Mucosa of rectum (tissue), 2 donors: ENCODE data around the gene SRCAP.

Experiments used
- H3K27ac ChIP-seq, 2 donors: one replicate each; pipeline ENCODE4 v1.7.0; 2013; ENCODE audit warnings: inconsistent platforms in 2 of 2, low read depth in 2 of 2, low read length in 2 of 2
- H3K27me3 ChIP-seq, 2 donors: one replicate each; pipeline ENCODE4 v1.7.0; 2013; ENCODE audit warnings: low read length in 2 of 2; ENCODE audit not compliant: control insufficient read depth in 2 of 2, insufficient read depth in 2 of 2
- H3K36me3 ChIP-seq, 2 donors: one replicate each; pipeline ENCODE4 v1.7.0; 2013; ENCODE audit warnings: low read length in 2 of 2; ENCODE audit not compliant: control insufficient read depth in 2 of 2, insufficient read depth in 2 of 2
- H3K4me1 ChIP-seq, 2 donors: one replicate each; pipeline ENCODE4 v1.7.0; 2013; ENCODE audit warnings: low read length in 2 of 2, mild to moderate bottlenecking in 1 of 2; ENCODE audit not compliant: control insufficient read depth in 2 of 2, insufficient read depth in 2 of 2
- H3K4me3 ChIP-seq, 2 donors: one replicate each; pipeline ENCODE4 v1.7.0; 2013; ENCODE audit warnings: low read length in 2 of 2
- H3K9ac ChIP-seq, 2 donors: one replicate each; pipeline ENCODE4 v1.7.0; 2013; ENCODE audit warnings: low read length in 2 of 2, low read depth in 1 of 2, mild to moderate bottlenecking in 1 of 2
- H3K9me3 ChIP-seq, 2 donors: one replicate each; pipeline ENCODE4 v1.7.0; 2013; ENCODE audit warnings: low read length in 2 of 2; ENCODE audit not compliant: control insufficient read depth in 2 of 2
- donor health status: healthy.
- donor health status: Normal muscosa, but diverticular disease.

SRCAP gene

DNA sequence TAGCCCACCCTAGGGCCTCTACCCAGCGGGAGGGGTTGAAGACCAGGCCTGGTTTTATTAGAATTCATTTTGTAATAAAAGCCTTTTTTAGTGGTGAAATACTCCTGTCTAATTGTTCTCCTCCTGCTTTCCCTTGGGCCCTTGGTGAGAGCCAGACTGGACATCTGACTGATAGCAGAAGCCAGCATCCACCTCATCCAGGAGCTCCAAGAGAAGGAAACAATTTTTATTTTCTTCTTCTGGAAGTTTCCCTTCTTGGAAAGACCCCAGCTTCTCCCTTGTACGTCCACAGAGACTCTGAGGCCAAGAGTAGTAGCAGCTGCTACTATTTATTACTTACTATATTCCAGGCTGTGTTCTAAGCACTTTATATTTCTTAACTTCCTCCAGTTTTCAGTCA lies 45.2 kb downstream of the SRCAP start:
- H3K36me3 ChIP-seq = peaks cover 11 to 12% of the 10 kb centered on the region in 2 donors
- H3K4me3 ChIP-seq = no peak overlapping the region
- no peak overlapping the region for H3K9ac ChIP-seq
- H3K27ac ChIP-seq = peak overlapping the region in 1 of 2 donors; percentile 65
- no peaks in the 10 kb centered on the region for H3K9me3 ChIP-seq
- H3K4me1 ChIP-seq = peaks cover 28 to 49% of the 10 kb centered on the region in 2 donors
- H3K27me3 ChIP-seq = no peaks in the 10 kb centered on the region

DNA sequence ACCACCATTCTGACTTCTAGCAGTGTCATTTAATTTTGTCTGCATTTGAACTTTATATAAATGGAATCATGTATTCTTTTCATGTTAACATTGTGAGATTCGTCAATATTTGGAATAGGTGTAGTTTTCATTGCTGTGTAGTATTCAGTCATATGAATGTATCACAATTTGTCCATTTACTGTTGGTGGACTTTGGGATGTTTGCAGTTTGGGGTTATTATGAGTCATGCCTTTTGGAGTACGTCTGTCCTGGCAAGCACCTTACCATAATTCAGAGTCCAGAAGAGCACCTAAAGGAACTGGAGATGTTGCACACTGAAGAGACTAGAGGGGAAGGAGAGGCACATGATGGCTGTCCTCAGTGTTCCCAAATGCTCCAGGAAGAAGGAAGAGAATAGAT lies 46.1 kb downstream of the SRCAP start:
- H3K4me1 ChIP-seq = peaks cover 25 to 41% of the 10 kb centered on the region in 2 donors
- H3K9me3 ChIP-seq = no peaks in the 10 kb centered on the region
- H3K4me3 ChIP-seq = no peak overlapping the region
- H3K27ac ChIP-seq = peak overlapping the region in 1 of 2 donors; percentile 18
- no peak overlapping the region for H3K9ac ChIP-seq
- H3K36me3 ChIP-seq = peaks cover 9 to 12% of the 10 kb centered on the region in 2 donors
- H3K27me3 ChIP-seq = no peaks in the 10 kb centered on the region

DNA sequence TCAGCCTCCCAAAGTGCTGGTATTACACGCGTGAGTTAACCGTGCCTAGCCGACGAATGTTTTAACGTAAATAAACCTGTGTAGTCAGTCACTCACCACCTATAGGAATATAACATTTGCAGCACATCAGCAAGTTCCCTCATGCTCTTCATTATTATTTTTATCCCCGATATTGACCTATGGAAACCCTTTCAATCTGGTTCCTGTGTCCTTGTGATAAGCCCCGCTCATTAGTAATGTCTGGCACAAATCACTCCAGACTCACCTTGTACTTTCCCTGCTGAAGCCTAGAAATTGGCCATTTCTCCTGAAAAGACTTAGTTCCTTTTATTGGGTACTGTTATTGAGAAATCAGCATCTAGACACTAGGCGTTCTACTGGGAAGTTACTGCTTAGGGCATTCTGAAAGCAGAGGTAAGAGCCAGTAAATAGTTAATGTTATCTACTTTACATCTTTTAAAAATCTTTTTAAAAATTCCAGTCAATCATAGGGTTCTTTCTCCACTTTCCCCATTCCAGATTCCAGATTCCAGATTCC lies 47.7 kb downstream of the SRCAP start:
- Histone ChIP-seq H3K36me3 (peaks cover 16 to 19% of the 10 kb centered on the region in 2 donors), H3K9ac (peak overlapping the region in 1 of 2 donors; percentile 16), H3K4me1 (peaks cover 16 to 27% of the 10 kb centered on the region in 2 donors), H3K4me3 (no peak overlapping the region), H3K27me3 (no peaks in the 10 kb centered on the region), H3K9me3 (no peaks in the 10 kb centered on the region), H3K27ac (peak overlapping the region; percentile 17 to 88)

DNA sequence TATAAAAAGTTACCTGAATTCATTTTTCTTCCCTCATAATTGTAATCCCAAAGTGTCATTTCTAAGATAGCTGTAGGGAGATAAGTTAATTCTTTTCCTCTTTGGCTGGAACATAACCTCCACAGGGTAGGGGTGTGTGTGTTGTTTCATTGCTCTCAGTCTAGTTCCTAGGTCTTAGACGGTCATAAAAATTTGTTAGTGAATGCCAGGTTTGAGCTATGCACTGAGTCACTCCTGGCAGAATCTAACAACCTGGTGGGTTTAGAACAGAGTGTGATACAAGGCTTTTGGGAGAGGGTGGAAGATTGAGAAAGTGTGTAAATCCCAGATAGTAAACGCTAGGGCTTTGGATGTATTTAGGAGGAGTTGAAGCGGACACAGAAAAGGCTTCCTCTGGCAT lies 48.4 kb downstream of the SRCAP start:
- Histone ChIP-seq H3K4me3 (peak overlapping the region; percentile 56 to 91), H3K9me3 (no peaks in the 10 kb centered on the region), H3K36me3 (peaks cover 12 to 20% of the 10 kb centered on the region in 2 donors), H3K9ac (peak overlapping the region; percentile 66 to 82), H3K27me3 (no peaks in the 10 kb centered on the region), H3K4me1 (peaks cover 16 to 20% of the 10 kb centered on the region in 2 donors), H3K27ac (peak overlapping the region; percentile 88)

DNA sequence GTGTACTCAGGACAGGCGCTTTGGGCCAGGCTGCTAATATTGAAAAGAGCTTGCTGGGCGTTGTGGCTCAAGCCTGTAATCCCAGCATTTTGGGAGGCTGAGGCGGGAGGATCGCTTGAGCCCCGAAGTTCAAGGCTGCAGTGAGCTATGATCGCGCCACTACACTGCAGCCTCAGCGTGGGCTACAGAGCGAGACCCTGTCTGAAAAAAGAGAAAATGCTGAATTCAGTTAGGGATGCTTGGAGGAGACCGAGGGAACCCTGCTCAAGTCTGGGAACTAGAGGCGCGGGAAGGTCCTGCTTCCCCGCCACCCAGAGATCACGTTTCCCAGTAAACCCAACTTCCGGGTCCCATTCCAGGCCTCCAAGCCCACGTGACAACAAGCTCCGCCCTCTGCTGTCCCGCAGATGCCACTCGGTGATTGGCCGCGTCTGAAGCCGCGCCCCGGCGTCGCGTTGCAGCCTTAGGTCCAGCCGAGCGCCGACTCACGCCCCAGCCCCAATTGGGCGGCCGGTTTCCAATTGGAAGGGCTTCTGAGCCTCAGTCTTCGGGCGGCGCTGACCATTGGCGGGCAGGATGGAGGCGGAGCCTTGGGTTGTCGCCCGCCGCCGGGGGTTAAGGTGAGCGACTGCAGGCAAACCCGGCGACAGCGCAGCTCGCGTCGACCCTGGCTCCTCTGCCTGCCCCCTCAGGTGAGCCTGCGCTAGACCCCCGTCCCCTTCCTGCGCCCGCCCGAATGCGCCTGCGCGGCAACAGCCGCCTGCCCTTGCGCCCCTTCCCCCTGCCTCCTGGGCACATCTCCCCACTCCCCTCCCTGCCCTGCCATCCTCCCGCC lies 49.0 kb downstream of the SRCAP start, which contains the start of gene PHKG2:
TSS of gene PHKG2 (plus strand) at position 627 of the 835 bp plus-strand sequence. CDS start 396 bp downstream, outside the sequence.
- H3K4me3 ChIP-seq = peak within 1 kb of the TSS; percentile 81 to 91
- peak within 1 kb of the TSS; percentile 66 to 82 for H3K9ac ChIP-seq
- H3K27ac ChIP-seq = peak within 1 kb of the TSS; percentile 88
- peaks cover 16 to 20% of the 10 kb centered on the region in 2 donors for H3K4me1 ChIP-seq
- H3K9me3 ChIP-seq = no peaks in the 10 kb centered on the region
- peaks cover 14 to 26% of the 10 kb centered on the region in 2 donors for H3K36me3 ChIP-seq
- no peaks in the 10 kb centered on the region for H3K27me3 ChIP-seq

DNA sequence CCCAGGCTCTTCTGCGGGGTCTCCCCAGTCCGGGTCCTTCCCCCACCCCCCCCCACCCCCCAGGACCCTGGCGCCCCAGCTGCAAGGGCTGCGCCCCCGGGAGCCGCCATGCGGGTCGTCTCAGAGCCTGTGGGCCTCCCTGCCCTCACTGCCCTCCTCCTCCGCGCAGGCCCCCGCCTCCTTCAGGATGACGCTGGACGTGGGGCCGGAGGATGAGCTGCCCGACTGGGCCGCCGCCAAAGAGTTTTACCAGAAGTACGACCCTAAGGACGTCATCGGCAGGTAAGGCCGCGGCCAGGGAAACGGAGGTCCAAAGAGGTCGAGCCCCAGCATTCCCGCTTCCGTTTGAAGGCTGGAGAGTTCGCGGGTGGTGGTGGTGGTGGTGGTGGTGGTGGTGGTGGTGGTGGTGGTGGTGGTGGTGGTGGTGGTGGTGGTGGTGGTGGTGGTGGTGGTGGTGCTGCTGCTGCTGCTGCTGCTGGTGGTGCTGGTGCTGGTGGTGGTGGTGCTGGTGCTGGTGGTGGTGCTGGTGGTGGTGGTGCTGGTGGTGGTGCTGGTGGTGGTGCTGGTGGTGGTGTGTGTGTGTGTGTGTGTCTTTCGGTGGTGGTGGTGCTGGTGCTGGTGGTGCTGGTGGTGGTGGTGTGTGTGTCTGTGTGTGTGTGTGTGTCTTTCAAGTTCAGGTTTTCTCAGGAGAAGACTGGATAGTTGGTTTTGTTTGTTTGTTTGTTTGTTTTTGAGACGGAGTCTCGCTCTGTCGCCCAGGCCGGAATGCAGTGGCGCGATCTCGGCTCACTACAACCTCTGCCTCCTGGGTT lies 49.9 kb downstream of the SRCAP start:
- peak overlapping the region; percentile 62 to 88 for H3K27ac ChIP-seq

DNA sequence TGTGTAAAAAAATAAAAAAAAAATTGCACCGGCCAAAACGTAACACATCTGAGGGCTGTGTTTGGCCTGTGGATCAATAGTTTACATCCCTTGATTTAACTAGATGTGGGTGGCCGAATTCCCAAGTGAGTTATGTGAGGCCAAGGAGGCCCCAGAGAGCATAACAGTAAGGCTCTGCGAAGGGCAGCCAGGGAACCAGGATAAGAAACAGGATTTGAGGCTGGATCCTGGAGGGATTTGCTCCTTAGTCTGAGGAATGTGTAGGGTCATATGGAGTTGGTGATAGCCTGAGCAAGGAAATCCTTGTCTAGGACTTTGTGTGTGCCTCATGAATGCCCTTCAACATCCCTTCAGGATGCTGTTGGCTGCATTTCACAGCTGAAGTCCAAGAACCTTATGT lies 51.2 kb downstream of the SRCAP start:
- Histone ChIP-seq H3K27ac (no peak overlapping the region), H3K9ac (no peak overlapping the region), H3K27me3 (no peaks in the 10 kb centered on the region), H3K36me3 (peaks cover 18 to 33% of the 10 kb centered on the region in 2 donors), H3K4me1 (peaks cover 14 to 16% of the 10 kb centered on the region in 2 donors), H3K9me3 (no peaks in the 10 kb centered on the region), H3K4me3 (no peak overlapping the region)

More for the DNA sequence above, 49.9 kb downstream of the SRCAP start:
- peaks cover 22 to 29% of the 10 kb centered on the region in 2 donors for H3K36me3 ChIP-seq
- H3K9me3 ChIP-seq = no peaks in the 10 kb centered on the region
- peaks cover 16 to 20% of the 10 kb centered on the region in 2 donors for H3K4me1 ChIP-seq
- H3K27me3 ChIP-seq = no peaks in the 10 kb centered on the region
- peak overlapping the region; percentile 81 to 91 for H3K4me3 ChIP-seq
- peak overlapping the region; percentile 28 to 64 for H3K9ac ChIP-seq

DNA sequence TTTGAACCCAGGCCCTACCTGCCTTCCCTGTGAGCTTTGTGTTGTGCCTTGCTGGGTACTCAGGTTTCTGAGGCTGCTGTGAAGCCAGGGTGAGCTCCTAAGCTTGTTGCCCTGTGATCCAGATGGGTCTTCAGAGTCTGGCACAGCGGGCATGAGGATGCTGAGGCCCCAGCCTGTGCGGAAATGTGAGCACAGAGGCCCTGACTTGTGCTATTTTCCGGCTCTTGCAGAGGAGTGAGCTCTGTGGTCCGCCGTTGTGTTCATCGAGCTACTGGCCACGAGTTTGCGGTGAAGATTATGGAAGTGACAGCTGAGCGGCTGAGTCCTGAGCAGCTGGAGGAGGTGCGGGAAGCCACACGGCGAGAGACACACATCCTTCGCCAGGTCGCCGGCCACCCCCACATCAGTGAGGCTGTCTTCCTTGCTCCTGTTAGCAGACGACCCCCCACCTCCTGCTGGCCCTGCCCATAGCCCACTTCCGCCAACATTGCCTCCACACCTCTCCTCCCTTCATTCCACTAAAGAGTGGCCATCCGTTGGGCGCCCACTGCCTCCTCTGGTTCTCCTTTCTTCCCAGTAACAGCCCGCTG lies 52.0 kb downstream of the SRCAP start:
- H3K9ac ChIP-seq = no peak overlapping the region
- H3K4me1 ChIP-seq = peaks cover 13 to 16% of the 10 kb centered on the region in 2 donors
- H3K27me3 ChIP-seq = no peaks in the 10 kb centered on the region
- H3K27ac ChIP-seq = no peak overlapping the region
- no peak overlapping the region for H3K4me3 ChIP-seq
- H3K9me3 ChIP-seq = no peaks in the 10 kb centered on the region
- peaks cover 21 to 36% of the 10 kb centered on the region in 2 donors for H3K36me3 ChIP-seq

DNA sequence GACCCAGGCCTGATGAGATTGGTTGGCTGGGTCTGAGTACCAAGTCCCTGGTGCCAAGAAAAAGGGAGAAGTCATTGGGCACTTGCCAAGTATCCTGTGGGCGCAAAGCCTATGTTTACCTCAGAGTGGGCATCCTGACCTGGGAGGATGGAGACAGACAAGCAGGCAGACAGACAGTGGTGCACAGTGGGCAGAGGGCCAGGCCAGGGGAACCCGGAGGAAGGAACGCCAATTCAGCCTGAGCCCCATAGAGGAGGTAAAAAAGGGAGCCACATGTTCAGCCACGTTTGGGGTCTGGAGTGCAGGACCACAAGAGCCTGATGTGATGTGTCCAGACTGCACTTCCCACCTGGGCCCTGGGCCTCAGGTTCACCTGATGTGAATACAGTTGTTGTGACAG lies 54.6 kb downstream of the SRCAP start:
- Histone ChIP-seq H3K4me1 (no peaks in the 10 kb centered on the region), H3K4me3 (no peak overlapping the region), H3K9ac (no peak overlapping the region), H3K27ac (no peak overlapping the region), H3K27me3 (no peaks in the 10 kb centered on the region), H3K9me3 (no peaks in the 10 kb centered on the region), H3K36me3 (peaks cover 36 to 49% of the 10 kb centered on the region in 2 donors)
